ENCODE measurements around the gene STAB1.

Gene STAB1

GRCh38 chr3:52473026-52473425 lies 22.1 kb upstream of the STAB1 start:
- TF ChIP-seq, protein P1, sequence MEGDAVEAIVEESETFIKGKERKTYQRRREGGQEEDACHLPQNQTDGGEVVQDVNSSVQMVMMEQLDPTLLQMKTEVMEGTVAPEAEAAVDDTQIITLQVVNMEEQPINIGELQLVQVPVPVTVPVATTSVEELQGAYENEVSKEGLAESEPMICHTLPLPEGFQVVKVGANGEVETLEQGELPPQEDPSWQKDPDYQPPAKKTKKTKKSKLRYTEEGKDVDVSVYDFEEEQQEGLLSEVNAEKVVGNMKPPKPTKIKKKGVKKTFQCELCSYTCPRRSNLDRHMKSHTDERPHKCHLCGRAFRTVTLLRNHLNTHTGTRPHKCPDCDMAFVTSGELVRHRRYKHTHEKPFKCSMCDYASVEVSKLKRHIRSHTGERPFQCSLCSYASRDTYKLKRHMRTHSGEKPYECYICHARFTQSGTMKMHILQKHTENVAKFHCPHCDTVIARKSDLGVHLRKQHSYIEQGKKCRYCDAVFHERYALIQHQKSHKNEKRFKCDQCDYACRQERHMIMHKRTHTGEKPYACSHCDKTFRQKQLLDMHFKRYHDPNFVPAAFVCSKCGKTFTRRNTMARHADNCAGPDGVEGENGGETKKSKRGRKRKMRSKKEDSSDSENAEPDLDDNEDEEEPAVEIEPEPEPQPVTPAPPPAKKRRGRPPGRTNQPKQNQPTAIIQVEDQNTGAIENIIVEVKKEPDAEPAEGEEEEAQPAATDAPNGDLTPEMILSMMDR (IDR thresholded peaks at IDR 0.05; ENCODE audit: control insufficient read depth, extremely low read depth, insufficient read depth) = no peak
- no peak overlapping the region for H3K4me3 ChIP-seq (ENCODE audit: low read depth, low read length)
- DNase-seq (ENCODE audit: low read depth) = no peak

GRCh38 chr3:52477076-52477795 lies 17.9 kb upstream of the STAB1 start:
- TF ChIP-seq, protein P1 (IDR thresholded peaks at IDR 0.05; ENCODE audit: control insufficient read depth, extremely low read depth, insufficient read depth) = no peak
- no peak overlapping the region for H3K4me3 ChIP-seq (ENCODE audit: low read depth, low read length)
- DNase-seq (ENCODE audit: low read depth) = no peak

DNA sequence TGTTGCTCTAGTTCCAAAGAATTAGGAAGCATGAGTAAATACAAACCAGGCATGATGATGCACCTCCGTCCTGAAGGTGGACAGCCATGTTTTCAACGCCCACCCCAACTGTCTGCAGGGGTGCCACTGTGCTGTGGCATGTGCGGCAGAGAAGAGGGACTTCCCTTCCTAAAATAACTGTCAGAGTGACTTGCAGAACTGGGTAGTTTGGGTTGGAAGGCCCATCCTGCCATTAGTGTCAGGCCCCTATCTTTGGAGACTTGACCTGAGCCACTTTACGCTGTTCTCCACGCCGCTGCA lies 17.4 kb upstream of the STAB1 start:
- no peak overlapping the region for H3K4me3 ChIP-seq (ENCODE audit: low read depth, low read length)
- TF ChIP-seq, protein P1 (IDR thresholded peaks at IDR 0.05; ENCODE audit: control insufficient read depth, extremely low read depth, insufficient read depth) = no peak
- DNase-seq (ENCODE audit: low read depth) = no peak

DNA sequence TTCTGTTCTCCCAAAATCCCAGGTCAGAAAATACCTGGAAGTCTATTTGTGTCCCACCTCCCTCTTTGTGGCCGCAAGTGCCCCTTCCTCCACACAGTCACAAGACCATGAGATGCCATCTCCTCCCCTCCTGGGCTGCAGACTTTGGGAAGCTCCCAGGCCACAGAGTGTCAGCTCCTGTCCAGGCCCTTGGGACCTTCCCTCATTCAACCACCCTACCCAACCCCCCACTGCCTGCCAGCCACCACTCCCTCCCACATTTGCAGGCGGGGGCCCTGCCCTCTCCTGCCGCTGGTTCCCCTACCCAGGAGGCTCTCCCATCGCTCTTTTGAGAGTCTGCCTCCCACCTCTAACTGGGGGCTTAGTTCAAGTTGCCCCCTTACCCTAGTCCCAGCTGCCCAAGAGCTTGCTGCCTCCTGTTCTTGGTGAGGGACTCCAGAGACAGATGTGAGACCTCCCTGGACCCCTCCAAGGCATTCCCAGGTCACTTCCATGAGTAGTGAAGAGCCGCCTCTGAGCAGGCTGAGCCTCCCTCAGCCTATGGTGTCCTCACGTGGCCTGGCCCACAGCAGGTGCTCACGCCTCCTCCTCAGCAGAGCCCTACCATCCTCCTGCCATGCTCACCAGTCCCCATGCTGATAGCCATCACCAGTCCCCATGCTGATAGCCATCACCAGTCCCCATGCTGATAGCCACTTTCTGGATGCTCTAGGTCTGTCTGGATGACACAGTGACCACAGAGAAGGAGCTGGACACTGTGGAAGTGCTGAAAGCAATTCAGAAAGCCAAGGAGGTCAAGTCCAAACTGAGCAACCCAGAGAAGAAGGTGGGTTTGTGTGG lies 15.9 kb upstream of the STAB1 start:
- DNase-seq (ENCODE audit: low read depth) = no peak
- TF ChIP-seq, protein P1 (IDR thresholded peaks at IDR 0.05; ENCODE audit: control insufficient read depth, extremely low read depth, insufficient read depth) = no peak
- H3K4me3 ChIP-seq (ENCODE audit: low read depth, low read length) = no peak overlapping the region

DNA sequence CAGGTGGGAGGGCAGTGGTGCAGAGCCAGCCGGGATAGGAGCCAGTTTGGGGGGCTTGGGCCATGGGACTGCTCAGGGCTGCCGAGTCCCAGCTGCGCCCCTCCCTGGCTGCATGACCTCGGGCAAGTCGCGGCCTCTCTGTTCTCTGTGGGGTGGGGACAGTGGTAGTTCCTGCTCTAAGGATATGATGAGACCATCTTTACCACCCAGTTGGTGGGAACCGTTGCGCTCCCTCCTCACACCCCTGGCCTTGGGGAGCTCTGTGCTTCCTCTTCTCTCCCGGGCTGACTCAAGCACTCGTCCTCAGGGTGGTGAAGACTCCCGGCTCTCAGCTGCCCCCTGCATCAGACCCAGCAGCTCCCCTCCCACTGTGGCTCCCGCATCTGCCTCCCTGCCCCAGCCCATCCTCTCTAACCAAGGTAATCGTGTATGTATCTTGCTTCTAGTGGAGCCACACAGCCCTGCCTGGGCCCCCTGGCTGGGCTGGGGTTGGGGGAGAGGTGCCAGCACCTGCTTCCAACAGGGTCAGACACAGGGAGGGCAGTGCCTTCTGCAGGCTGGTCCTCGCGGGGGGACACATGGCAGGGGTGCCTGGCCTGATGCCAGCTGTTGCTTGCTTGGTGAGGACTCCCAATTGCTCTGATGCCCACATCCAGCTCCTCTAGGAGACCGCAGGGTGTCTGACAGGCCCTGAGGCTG lies 15.1 kb upstream of the STAB1 start:
- TF ChIP-seq, protein P1 (IDR thresholded peaks at IDR 0.05; ENCODE audit: control insufficient read depth, extremely low read depth, insufficient read depth) = no peak
- DNase-seq (ENCODE audit: low read depth) = no peak
- H3K4me3 ChIP-seq (ENCODE audit: low read depth, low read length) = no peak overlapping the region

DNA sequence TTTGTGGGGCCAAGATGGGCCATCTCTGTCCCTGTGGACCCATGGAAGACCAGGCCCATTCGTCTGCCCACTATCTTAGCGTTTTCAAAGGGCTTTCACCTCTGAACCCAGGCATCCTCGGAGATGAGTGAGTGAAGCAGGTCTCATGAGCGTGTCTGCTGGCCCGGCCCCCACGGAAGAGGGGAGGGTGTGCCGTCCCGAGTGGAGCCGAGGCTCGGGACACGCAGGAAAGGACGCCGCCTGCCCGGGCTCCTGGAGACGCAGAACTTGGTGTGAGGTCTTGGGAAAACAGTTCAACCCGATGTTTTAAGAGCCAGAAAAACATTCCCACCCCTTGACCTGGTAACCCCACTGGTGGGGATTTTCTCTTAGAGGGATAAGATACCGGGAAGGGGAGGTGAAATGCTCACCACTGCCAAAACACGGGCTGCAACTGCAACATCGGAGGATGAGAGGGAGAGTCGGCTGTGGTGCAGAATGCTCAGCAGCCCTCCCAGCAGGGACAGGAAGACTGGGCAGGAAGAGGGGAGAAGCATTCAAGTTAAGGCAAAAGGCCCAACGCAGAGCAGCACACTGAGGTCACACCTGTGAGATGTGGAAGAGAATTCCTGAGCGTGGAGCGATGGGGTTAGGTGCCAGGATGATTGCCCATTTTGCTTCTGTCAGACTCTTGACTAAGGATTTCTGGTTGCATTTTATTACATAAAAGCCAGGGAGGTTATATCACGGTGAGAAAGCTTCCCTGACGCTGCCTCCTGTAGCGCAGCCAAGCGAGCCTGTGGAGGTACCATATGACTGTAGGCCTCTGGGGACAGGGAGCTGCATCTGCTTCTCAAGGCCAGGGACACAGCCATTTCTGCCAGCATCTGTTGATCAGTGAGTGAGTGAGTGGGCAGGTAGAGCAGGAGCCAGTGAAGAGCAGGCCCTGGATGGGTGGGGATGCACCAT lies 14.1 kb upstream of the STAB1 start:
- H3K4me3 ChIP-seq (ENCODE audit: low read depth, low read length) = no peak overlapping the region
- DNase-seq (ENCODE audit: low read depth) = no peak
- TF ChIP-seq, protein P1 (IDR thresholded peaks at IDR 0.05; ENCODE audit: control insufficient read depth, extremely low read depth, insufficient read depth) = no peak
